GM19035 (cell line): Measurements from ENCODE around the gene ZNF135.

ENCODE experiments used
- ATAC-seq: cut with Tn5 transposase; IDR thresholded peaks from one replicate; pipeline ENCODE4 v1.9.1; 2021; ENCODE audit not compliant: unreplicated experiment

ZNF135 gene

GRCh38 chr19:58059003-58059670 lies at the start of gene ZNF135:
TSS of gene ZNF135 (plus strand) at chr19:58059282. CDS start at chr19:58060003, 721 bp downstream.
- no peak for ATAC-seq

- no peak for ATAC-seq
Observed at GRCh38 chr19:58009301-58009665, 49.8 kb upstream of the ZNF135 start.

GRCh38 chr19:58009666-58010301 lies 49.3 kb upstream of the ZNF135 start:
- ATAC-seq = no peak

DNA sequence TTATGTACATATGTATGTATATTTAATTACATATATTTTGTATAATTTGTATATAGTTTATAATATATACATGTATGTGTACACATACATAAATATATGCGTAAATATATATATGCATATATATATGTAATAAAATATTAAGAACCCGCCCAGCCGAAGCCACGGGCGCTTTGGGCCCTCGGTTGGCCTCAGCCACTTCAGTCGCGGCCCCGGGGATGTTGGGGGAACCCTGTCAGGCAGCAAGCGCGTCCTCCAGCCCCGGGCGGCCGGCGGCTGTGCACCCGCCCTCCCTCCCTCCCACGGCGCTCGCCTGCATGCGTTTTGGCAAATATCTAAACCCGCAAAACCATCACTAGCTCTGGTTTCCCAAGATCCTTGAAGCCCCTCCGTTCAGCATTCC lies 48.6 kb upstream of the ZNF135 start:
- no peak for ATAC-seq

DNA sequence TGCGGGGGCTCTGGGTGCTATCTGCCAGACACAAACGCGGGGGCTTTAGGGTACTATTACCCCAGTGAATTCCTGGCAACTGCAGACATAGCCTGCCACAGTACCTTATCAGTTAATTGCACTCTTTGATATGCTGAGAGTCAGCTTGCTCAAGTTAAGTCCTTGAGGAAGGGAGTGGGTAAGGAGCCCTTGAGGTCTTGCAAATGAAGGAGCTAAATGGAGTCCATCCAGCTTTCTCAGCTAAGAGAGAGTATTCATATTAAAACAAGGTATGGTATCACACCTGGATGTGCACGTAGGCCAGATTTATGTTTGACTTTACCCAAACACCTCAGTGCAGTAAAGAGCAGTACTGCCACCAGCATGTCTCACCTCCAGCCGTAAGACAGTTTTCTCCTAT lies 44.9 kb upstream of the ZNF135 start:
- ATAC-seq = no peak

GRCh38 chr19:58020129-58020528 lies 39.0 kb upstream of the ZNF135 start:
- ATAC-seq = no peak

DNA sequence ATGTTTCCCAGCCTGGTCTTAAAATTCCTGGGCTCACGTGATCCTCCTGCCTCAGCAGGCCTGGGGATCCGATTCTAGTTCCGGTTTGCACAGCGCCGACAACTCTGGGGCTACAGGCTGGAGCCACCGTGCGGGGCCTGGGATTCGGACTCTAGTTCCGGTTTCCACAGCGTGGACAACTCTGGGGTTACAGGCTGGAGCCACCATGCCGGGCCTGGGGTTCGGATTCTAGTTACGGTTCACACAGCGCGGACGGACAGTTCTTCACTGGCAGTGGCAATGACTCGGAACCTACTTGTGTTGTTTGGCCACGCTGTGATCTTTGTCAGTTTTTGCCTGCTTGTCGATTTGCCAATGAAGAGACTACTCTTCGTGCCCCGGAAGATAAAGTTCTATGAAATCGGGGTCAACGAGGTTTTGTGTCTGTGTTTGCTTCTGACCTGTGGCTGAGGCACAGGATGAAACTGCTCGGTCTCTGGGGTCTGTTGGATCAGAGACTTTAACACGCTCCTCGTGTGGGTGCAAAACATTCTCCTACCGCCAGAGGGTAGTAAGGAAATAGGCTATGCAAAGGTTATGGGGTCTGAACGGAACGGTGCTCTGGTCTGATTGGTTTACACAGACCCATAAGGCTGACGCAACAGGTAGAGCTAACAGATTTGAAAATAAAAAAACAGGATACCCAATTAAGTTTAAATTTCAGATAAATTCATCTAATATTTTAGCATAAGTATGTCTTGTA lies 37.4 kb upstream of the ZNF135 start:
- ATAC-seq = no peak

DNA sequence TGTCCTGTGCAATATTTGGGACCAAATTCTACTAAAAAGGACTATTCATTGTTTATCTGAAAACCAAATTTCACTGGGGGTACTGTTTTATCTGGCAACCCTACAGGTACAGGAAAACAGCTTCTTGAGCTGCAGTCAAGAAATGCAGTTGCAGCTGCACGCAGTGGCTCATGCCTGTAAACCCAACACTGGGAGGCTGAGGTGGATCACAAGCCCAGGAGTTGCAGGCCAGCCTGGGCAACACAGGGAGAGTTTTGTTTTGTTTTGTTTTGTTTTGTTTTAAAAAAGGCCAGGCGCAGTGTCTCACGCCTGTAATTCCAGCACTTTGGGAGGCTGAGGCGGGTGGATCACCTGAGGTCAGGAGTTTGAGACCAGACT lies 36.8 kb upstream of the ZNF135 start:
- ATAC-seq = no peak

DNA sequence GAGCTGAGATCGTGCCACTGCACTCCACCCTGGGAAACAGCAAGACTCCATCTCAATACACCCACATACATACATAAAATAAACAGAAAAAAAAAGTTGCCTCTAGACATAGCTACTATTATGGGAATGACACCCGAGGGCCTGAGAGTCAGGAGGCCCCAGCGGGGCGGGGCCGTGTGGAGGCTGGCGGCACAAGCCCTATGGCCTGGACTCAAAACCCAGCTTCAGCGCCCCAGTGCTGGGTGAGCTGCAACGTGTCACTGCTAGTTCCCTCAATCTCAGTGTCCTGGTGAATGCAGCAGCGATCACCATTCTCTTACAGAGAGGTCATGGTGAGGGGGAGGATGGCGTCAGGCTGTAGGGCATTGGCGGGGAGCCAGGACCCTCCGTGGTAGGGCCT lies 34.4 kb upstream of the ZNF135 start:
- no peak for ATAC-seq

GRCh38 chr19:58033741-58034476 lies 25.2 kb upstream of the ZNF135 start, which contains the start of gene ZSCAN1:
TSS of gene ZSCAN1 (plus strand) at chr19:58034025. CDS start at chr19:58037837, 3,812 bp downstream.
- no peak for ATAC-seq

- no peak for ATAC-seq
Observed at GRCh38 chr19:58034477-58034793, 24.6 kb upstream of the ZNF135 start.

- ATAC-seq = no peak
Observed at GRCh38 chr19:58035863-58036262, 23.2 kb upstream of the ZNF135 start.

- no peak for ATAC-seq
Observed at GRCh38 chr19:58037927-58038687, 21.0 kb upstream of the ZNF135 start.

GRCh38 chr19:58038688-58039204 lies 20.3 kb upstream of the ZNF135 start:
- ATAC-seq = no peak

- ATAC-seq = no peak
Observed at GRCh38 chr19:58040751-58041525, 18.1 kb upstream of the ZNF135 start.

DNA sequence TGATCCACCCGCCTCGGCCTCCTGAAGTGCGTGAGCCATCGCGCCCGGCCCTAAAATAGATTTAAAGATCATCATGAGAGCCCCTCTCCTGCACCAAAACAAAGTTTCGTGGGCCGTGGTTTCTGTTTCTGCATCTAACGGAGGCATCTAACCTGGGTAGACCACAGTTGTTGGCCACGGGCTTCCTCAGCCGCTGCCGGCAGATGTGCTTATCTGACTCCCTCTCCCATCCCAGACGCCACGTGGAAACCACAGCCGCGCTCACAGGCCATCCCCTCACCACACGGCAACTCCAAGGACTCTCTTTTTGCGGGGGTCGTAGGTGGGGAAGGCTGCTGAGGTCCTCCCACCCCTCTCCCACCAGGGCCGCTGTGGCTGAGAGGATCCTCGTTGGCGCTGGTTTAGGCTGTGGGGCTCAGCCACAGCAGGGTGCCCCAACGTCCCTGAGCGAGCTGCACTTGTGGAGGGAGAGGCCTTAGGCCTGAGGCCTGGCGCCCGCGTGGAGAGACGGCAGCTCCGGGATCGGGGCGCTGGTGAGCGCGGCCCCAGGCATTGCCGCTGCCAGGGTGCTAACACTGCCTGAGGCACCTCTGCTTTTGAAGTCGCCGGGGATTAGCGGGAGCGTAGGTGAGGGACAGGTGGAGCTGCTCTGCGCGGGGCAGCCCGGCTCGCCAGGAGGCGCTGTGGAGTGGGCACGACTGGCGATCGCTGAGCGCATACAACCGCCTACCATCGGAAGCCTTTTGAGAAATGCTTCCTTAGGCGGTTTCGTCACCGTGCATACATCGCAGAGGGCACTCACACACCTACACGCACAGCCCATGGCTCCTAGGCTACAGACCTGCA lies 16.4 kb upstream of the ZNF135 start:
- no peak for ATAC-seq

GRCh38 chr19:58044391-58044790 lies 14.7 kb upstream of the ZNF135 start:
- ATAC-seq = no peak

- ATAC-seq = no peak
Observed at GRCh38 chr19:58044886-58045285, 14.2 kb upstream of the ZNF135 start.
